Measurements from ENCODE around the gene INO80E.
"Not testable (repeated sequence)": the region's sequence is repeated elsewhere in the genome, so short reads cannot be mapped to it uniquely, and the experiment has no call there.

The INO80E gene

DNA sequence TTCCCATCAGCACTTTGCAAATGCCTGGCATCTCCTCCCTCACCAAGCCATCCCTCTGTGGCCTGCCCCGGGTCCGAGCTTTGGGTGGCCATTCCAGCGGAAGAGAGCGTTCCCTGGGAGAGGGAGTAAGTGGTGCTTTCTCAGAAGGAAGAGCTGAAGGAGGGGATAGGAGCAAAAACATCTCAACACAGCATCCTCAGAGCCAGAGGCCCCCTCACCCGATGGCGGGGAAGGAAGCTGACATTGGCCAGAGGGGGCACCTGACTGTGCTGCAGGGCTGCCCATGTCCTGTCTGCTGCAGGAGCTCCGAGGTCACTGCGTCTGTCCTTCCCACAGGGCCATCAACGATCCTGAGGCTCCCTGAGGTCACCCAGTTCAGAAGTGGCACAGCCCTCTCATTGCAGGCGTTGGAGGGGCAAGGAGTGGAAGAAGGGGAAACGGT lies 35.5 kb downstream of the INO80E start:
- no peak overlapping the region for H3K27ac ChIP-seq (ENCODE audit: low read depth, low read length)
- no peaks in the 10 kb centered on the region for H3K9me3 ChIP-seq (ENCODE audit: control insufficient read depth in 1 of 2, low read length in 2 of 2)
- H3K36me3 ChIP-seq (ENCODE audit: control insufficient read depth in 1 of 2, insufficient read depth in 2 of 2, low read length in 2 of 2): no peaks in the 10 kb centered on the region
- no peak overlapping the region for H3K9ac ChIP-seq (ENCODE audit: low read depth in 1 of 2, low read length in 2 of 2)
- no peak overlapping the region for H3K4me3 ChIP-seq (ENCODE audit: low read depth in 1 of 2, low read length in 2 of 2)
- peaks cover 45 to 47% of the 10 kb centered on the region in 2 donors for H3K27me3 ChIP-seq (ENCODE audit: control insufficient read depth in 1 of 2, insufficient read depth in 2 of 2, low read length in 2 of 2)
- no peaks in the 10 kb centered on the region for H3K4me1 ChIP-seq (ENCODE audit: control insufficient read depth in 1 of 2, insufficient read depth in 2 of 2, low read length in 2 of 2)

- Histone ChIP-seq H3K9ac (ENCODE audit: low read depth in 1 of 2, low read length in 2 of 2) (no peak overlapping the region), H3K4me1 (ENCODE audit: control insufficient read depth in 1 of 2, insufficient read depth in 2 of 2, low read length in 2 of 2) (no peaks in the 10 kb centered on the region), H3K27ac (ENCODE audit: low read depth, low read length) (no peak overlapping the region), H3K36me3 (ENCODE audit: control insufficient read depth in 1 of 2, insufficient read depth in 2 of 2, low read length in 2 of 2) (no peaks in the 10 kb centered on the region), H3K9me3 (ENCODE audit: control insufficient read depth in 1 of 2, low read length in 2 of 2) (no peaks in the 10 kb centered on the region), H3K27me3 (ENCODE audit: control insufficient read depth in 1 of 2, insufficient read depth in 2 of 2, low read length in 2 of 2) (peaks cover 37 to 47% of the 10 kb centered on the region in 2 donors), H3K4me3 (ENCODE audit: low read depth in 1 of 2, low read length in 2 of 2) (no peak overlapping the region)
These were observed 36.2 kb downstream of the INO80E start for GRCh38 chr16:30032083-30032819.

- Histone ChIP-seq H3K36me3 (ENCODE audit: control insufficient read depth in 1 of 2, insufficient read depth in 2 of 2, low read length in 2 of 2) (no peaks in the 10 kb centered on the region), H3K4me3 (ENCODE audit: low read depth in 1 of 2, low read length in 2 of 2) (no peak overlapping the region), H3K27me3 (ENCODE audit: control insufficient read depth in 1 of 2, insufficient read depth in 2 of 2, low read length in 2 of 2) (peaks cover 35 to 38% of the 10 kb centered on the region in 2 donors), H3K27ac (ENCODE audit: low read depth, low read length) (no peak overlapping the region), H3K9me3 (ENCODE audit: control insufficient read depth in 1 of 2, low read length in 2 of 2) (no peaks in the 10 kb centered on the region), H3K9ac (ENCODE audit: low read depth in 1 of 2, low read length in 2 of 2) (no peak overlapping the region), H3K4me1 (ENCODE audit: control insufficient read depth in 1 of 2, insufficient read depth in 2 of 2, low read length in 2 of 2) (no peaks in the 10 kb centered on the region)
These were observed 37.2 kb downstream of the INO80E start for GRCh38 chr16:30033270-30033669.

DNA sequence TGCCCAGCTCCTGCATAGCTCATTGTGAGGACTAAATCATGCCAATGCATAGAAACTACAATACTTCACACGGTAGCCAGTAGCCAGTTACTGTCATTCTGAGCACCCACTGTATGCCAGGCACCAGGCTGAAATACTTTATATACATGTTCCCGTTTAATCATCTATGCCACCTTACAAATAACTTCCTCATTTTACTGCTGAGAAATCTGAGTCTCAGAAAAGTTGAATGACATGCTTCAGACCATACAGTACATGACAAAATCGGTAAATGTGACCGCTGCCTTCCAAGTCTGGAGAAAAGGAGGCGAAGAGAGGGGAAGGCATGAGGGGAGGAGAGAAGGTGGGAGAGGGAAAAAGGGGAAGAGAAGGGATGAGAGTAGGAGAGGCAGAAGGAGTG lies 44.2 kb downstream of the INO80E start:
- H3K4me3 ChIP-seq (ENCODE audit: low read depth in 1 of 2, low read length in 2 of 2): no peak overlapping the region
- H3K4me1 ChIP-seq (ENCODE audit: control insufficient read depth in 1 of 2, insufficient read depth in 2 of 2, low read length in 2 of 2): no peaks in the 10 kb centered on the region
- no peaks in the 10 kb centered on the region for H3K9me3 ChIP-seq (ENCODE audit: control insufficient read depth in 1 of 2, low read length in 2 of 2)
- no peak overlapping the region for H3K9ac ChIP-seq (ENCODE audit: low read depth in 1 of 2, low read length in 2 of 2)
- H3K36me3 ChIP-seq (ENCODE audit: control insufficient read depth in 1 of 2, insufficient read depth in 2 of 2, low read length in 2 of 2): no peaks in the 10 kb centered on the region
- no peak overlapping the region for H3K27ac ChIP-seq (ENCODE audit: low read depth, low read length)
- peaks cover 0 to under 1% of the 10 kb centered on the region in 2 donors for H3K27me3 ChIP-seq (ENCODE audit: control insufficient read depth in 1 of 2, insufficient read depth in 2 of 2, low read length in 2 of 2)

- not testable (repeated sequence) for H3K36me3 ChIP-seq (ENCODE audit: control insufficient read depth in 1 of 2, insufficient read depth in 2 of 2, low read length in 2 of 2); H3K4me1 ChIP-seq (ENCODE audit: control insufficient read depth in 1 of 2, insufficient read depth in 2 of 2, low read length in 2 of 2); H3K4me3 ChIP-seq (ENCODE audit: low read depth in 1 of 2, low read length in 2 of 2); H3K9ac ChIP-seq (ENCODE audit: low read depth in 1 of 2, low read length in 2 of 2); H3K27me3 ChIP-seq (ENCODE audit: control insufficient read depth in 1 of 2, insufficient read depth in 2 of 2, low read length in 2 of 2); H3K27ac ChIP-seq (ENCODE audit: low read depth, low read length); H3K9me3 ChIP-seq (ENCODE audit: control insufficient read depth in 1 of 2, low read length in 2 of 2)
These were observed 44.6 kb downstream of the INO80E start for GRCh38 chr16:30040690-30041089.

DNA sequence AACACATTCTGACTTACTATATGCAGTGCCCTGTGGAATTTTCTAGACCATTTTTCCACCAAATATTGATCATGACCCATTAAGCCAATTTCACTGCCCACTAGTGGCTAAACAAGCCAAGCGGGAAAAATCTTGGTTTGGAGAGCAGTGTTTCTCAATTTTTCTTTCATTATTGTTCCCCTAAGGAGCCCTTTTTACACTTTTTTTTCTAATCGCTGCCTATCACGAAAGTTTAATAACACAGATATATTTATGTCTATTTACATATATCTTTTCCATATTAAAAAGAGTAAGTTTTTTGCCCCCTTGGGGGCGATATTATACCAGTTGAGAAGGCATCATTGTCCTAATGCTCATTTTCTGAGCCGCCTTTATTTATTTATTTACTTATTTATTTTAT lies 45.8 kb downstream of the INO80E start:
- Histone ChIP-seq H3K4me1 (ENCODE audit: control insufficient read depth in 1 of 2, insufficient read depth in 2 of 2, low read length in 2 of 2) (no peaks in the 10 kb centered on the region), H3K4me3 (ENCODE audit: low read depth in 1 of 2, low read length in 2 of 2) (no peak overlapping the region), H3K9me3 (ENCODE audit: control insufficient read depth in 1 of 2, low read length in 2 of 2) (no peaks in the 10 kb centered on the region), H3K27me3 (ENCODE audit: control insufficient read depth in 1 of 2, insufficient read depth in 2 of 2, low read length in 2 of 2) (no peaks in the 10 kb centered on the region), H3K27ac (ENCODE audit: low read depth, low read length) (no peak overlapping the region), H3K9ac (ENCODE audit: low read depth in 1 of 2, low read length in 2 of 2) (no peak overlapping the region), H3K36me3 (ENCODE audit: control insufficient read depth in 1 of 2, insufficient read depth in 2 of 2, low read length in 2 of 2) (no peaks in the 10 kb centered on the region)

- Histone ChIP-seq H3K4me1 (ENCODE audit: control insufficient read depth in 1 of 2, insufficient read depth in 2 of 2, low read length in 2 of 2) (no peaks in the 10 kb centered on the region), H3K36me3 (ENCODE audit: control insufficient read depth in 1 of 2, insufficient read depth in 2 of 2, low read length in 2 of 2) (no peaks in the 10 kb centered on the region), H3K9ac (ENCODE audit: low read depth in 1 of 2, low read length in 2 of 2) (no peak overlapping the region), H3K27ac (ENCODE audit: low read depth, low read length) (no peak overlapping the region), H3K27me3 (ENCODE audit: control insufficient read depth in 1 of 2, insufficient read depth in 2 of 2, low read length in 2 of 2) (no peaks in the 10 kb centered on the region), H3K9me3 (ENCODE audit: control insufficient read depth in 1 of 2, low read length in 2 of 2) (no peaks in the 10 kb centered on the region), H3K4me3 (ENCODE audit: low read depth in 1 of 2, low read length in 2 of 2) (no peak overlapping the region)
These were observed 50.1 kb downstream of the INO80E start for GRCh38 chr16:30046178-30046577.

- H3K4me1 ChIP-seq (ENCODE audit: control insufficient read depth in 1 of 2, insufficient read depth in 2 of 2, low read length in 2 of 2): no peaks in the 10 kb centered on the region
These were observed 50.5 kb downstream of the INO80E start for GRCh38 chr16:30046588-30046987.

DNA sequence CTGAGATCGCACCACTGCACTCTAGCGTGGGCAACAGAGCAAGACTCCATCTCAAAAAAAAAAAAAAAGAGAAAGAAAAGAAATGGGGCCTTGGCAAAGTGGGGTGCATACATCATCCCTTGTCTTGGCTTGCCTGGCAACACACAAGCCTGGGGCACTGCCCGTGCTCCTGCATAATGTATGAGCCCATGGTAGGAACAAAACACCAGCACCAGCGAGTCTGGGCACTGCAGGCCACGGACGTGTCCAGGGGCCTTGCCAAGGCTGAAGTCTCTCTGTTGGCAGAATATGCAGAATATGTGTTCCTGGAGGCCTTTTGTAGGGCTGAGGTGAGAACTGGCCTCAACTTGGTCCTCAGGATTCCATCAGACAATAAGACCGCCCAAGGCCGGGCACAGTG lies 53.8 kb downstream of the INO80E start:
- Histone ChIP-seq H3K27me3 (ENCODE audit: control insufficient read depth in 1 of 2, insufficient read depth in 2 of 2, low read length in 2 of 2) (no peaks in the 10 kb centered on the region), H3K27ac (ENCODE audit: low read depth, low read length) (no peak overlapping the region), H3K9ac (ENCODE audit: low read depth in 1 of 2, low read length in 2 of 2) (no peak overlapping the region), H3K4me3 (ENCODE audit: low read depth in 1 of 2, low read length in 2 of 2) (no peak overlapping the region), H3K9me3 (ENCODE audit: control insufficient read depth in 1 of 2, low read length in 2 of 2) (no peaks in the 10 kb centered on the region), H3K36me3 (ENCODE audit: control insufficient read depth in 1 of 2, insufficient read depth in 2 of 2, low read length in 2 of 2) (no peaks in the 10 kb centered on the region), H3K4me1 (ENCODE audit: control insufficient read depth in 1 of 2, insufficient read depth in 2 of 2, low read length in 2 of 2) (peaks cover 8 to 10% of the 10 kb centered on the region in 2 donors)

More at GRCh38 chr16:30046588-30046987, 50.5 kb downstream of the INO80E start:
- no peaks in the 10 kb centered on the region for H3K9me3 ChIP-seq (ENCODE audit: control insufficient read depth in 1 of 2, low read length in 2 of 2)
- no peaks in the 10 kb centered on the region for H3K36me3 ChIP-seq (ENCODE audit: control insufficient read depth in 1 of 2, insufficient read depth in 2 of 2, low read length in 2 of 2)
- H3K27ac ChIP-seq (ENCODE audit: low read depth, low read length): no peak overlapping the region
- H3K27me3 ChIP-seq (ENCODE audit: control insufficient read depth in 1 of 2, insufficient read depth in 2 of 2, low read length in 2 of 2): no peaks in the 10 kb centered on the region
- H3K9ac ChIP-seq (ENCODE audit: low read depth in 1 of 2, low read length in 2 of 2): no peak overlapping the region
- H3K4me3 ChIP-seq (ENCODE audit: low read depth in 1 of 2, low read length in 2 of 2): no peak overlapping the region

DNA sequence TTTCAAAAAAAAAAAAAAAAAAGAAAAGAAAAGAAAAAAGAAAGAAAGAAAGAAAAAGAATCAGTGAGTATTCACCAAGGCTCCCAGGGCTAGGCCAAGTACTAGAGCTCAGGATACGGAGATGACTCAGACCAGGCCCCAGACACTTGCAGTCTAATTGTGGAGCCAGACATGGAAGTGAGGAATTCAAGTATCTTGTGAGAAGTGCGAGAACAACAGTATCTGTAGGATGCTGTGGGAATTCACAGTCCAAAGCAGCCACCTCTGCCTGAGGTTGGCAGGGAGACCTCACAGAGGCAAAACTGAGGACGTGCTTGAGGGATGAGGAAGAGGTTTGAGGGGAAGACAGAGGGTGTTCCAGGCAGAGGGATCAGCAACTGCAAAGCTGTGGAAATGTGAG lies 55.5 kb downstream of the INO80E start:
- no peaks in the 10 kb centered on the region for H3K9me3 ChIP-seq (ENCODE audit: control insufficient read depth in 1 of 2, low read length in 2 of 2)
- H3K27ac ChIP-seq (ENCODE audit: low read depth, low read length): no peak overlapping the region
- H3K36me3 ChIP-seq (ENCODE audit: control insufficient read depth in 1 of 2, insufficient read depth in 2 of 2, low read length in 2 of 2): no peaks in the 10 kb centered on the region
- H3K4me3 ChIP-seq (ENCODE audit: low read depth in 1 of 2, low read length in 2 of 2): no peak overlapping the region
- no peaks in the 10 kb centered on the region for H3K27me3 ChIP-seq (ENCODE audit: control insufficient read depth in 1 of 2, insufficient read depth in 2 of 2, low read length in 2 of 2)
- peaks cover 8 to 13% of the 10 kb centered on the region in 2 donors for H3K4me1 ChIP-seq (ENCODE audit: control insufficient read depth in 1 of 2, insufficient read depth in 2 of 2, low read length in 2 of 2)
- no peak overlapping the region for H3K9ac ChIP-seq (ENCODE audit: low read depth in 1 of 2, low read length in 2 of 2)
